CD4-positive, alpha-beta T cell treated with Interleukin-6 at 100 ng/mL for 8 hours (primary cell): ENCODE data around the gene NR6A1.

Source experiments
- DNase-seq: peaks from one replicate; pipeline ENCODE4 v3.0.0-alpha.2; 2020; ENCODE audit warnings: mixed read lengths, low spot score

Gene NR6A1

DNA sequence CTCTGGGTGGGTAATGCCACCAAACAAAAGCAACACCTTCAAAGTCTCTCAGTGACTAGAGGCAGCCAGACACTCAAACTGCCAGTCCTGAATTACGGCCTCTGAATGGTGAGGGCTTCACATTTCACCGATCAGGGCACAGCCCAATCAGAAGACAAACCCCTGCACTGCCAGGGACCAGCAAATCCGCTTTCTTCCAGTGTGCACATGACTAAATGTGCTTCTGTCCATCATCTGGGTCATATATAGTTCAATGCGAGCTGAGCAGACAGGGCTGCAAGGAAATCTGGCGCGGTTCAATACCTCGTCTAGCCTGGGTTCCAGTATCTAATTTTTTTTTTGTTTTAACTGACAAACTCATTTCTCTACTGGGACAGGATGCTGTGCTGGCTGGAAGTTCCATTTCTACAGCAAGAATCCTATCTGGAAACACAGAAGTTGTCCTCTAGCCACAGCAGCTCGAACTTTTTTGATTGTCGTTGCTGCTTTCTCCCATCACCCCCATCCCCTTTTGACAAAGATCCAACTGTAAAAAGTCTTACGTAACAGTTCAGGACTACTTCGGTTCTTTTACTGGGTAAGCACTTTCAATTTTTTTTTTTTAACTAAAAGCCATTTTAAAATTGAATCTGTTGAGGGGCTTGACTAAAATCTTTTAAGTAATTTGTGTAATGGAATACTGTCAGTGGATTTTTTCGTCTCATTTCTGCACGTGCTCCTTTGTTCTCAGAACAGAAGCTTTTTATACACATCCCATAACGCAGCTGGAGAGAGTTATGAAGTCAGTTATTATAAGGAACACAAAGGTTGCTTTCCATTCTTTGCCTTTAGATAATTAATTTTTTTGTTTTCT, 112.7 kb downstream of the NR6A1 start:
- DNase-seq: peak; percentile 37

- DNase-seq: no peak
These were observed 113.6 kb downstream of the NR6A1 start for GRCh38 chr9:124657516-124657915.

DNA sequence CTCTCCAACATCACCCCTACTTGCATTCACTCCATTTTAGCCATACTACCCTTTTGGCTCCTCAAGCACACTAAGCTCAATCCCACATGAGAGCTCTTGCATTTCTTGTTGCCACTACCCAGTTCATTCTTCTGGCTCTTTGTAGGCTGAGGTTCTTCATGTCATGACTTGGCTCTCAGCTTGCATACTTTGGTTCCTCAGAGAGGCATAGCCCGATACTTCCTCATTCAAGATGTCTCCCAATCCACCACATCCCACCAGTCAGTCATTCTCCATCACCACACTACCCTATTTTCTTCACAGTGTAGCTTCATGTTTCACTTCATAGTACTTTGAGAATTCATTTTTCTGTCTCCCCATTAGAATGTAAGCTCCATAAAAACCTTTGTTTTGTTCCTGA, 116.7 kb downstream of the NR6A1 start:
- no peak for DNase-seq

DNA sequence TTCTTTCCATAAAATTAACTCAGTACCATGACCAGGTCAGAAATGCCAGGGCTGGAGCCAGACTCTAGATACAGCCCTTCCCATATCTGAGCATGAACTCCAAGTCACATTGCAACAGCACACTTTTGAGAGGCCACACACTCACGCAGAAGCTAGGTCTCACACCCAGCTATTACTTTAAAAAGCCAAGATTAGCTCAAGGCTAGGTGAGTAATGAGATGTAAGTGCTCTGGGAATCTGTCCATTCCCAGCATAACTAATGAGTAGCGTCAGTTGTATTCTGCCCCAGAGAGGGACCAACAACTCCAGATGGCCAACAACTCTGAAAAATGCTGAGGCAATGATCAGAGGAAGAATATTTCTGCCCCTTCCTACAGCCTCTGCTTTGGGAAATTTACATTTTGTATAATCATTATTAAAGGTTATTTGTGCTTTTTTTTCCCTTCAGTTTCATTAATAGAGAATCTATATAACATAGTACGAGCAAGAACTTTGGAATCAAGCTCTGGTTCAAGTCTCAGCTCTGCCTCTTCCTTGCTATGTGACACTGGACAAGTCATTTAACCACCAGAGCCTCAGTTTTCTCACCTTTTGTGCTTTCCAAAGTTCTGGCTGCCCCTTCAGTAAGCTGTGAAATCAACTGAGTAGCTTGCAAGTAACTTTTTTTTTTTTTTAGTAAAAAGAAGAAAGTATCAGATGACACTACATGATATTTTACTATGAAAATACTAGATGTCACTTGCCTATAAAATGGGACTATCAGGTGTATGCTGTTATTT, 118.3 kb downstream of the NR6A1 start:
- no peak for DNase-seq

DNA sequence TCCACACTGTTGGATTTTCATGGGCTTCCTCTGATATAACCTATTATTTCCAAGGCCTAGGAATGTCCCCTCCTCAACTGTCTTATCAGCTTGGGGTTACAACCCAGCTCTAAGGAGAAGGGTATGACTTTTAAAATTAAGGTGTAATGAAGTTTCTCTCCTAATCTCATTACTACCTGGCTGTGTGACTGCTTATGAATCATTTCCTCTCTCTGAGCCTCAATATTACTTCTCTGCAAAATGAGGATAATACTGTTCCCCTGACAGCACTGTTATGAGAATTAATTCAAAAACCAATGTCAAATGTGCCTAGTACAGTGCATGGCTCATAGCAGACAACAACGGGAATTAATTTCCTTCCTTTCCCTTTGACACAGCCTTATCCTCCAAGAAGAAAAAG, 118.9 kb downstream of the NR6A1 start:
- no peak for DNase-seq

GRCh38 chr9:124645274-124645673, 125.8 kb downstream of the NR6A1 start:
- no peak for DNase-seq

GRCh38 chr9:124639637-124640036, 131.5 kb downstream of the NR6A1 start:
- DNase-seq: no peak

DNA sequence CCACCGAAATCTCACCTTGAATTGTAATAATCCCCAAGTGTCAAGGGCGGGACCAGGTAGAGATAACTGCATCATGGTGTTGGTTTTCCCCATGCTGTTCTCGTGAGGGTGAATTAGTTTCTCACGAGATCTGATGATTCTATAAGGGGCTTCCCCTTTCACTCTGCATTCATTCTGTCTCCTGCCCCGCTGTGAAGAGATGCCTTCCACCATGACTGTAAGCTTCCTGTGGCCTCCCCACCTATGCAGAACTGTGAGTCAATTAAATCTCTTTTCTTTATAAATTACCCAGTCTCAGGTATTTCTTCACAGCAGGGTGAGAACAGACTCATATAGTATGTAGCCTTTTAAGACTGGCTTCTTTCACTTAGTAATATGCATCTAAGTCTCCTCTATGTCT, 135.8 kb downstream of the NR6A1 start:
- no peak for DNase-seq

DNA sequence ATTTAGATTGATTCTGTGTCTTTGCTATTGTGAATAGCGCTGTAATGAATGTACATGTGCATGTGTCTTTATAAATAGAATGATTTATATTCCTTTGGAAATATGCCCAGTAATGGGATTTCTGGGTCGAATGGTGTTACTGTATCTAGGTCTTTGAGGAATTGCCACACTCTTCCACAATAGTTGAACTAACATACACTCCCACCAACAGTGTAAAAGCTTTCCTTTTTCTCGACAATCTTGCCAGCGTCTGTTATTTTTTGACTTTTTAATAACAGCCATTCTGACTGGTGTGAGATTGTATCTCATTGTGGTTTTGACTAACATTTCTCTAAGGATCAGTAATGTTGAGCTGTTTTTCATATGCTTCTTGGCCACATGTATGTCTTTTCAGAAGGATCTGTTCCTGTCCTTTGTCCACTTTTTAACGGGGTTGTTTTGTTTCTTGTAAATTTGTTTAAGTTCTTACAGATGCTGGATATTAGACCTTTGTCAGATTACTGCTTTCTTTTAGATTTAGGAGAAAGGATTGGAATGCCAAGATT, 139.0 kb downstream of the NR6A1 start:
- DNase-seq: no peak

- DNase-seq: no peak
These were observed 139.8 kb downstream of the NR6A1 start for GRCh38 chr9:124631326-124631725.

GRCh38 chr9:124629600-124629999, 141.5 kb downstream of the NR6A1 start:
- no peak for DNase-seq

DNA sequence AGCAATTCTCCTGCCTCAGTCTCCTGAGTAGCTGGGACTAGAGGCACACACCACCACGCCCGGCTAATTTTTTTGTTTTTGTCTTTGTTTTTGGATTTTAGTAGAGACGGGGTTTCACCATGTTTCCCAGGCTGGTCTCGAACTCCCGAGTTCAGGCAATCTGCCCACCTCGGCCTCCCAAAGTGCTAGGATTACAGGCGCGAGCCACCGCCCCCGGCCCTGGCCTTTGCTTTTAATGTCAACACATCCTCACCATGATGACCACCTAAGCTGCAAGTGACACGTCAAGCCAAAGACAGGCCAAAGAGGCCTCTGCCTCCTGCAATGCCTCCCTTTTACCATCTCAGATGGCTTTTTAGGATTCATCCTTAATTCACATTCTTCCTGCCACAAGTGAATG, 142.4 kb downstream of the NR6A1 start:
- DNase-seq: no peak

GRCh38 chr9:124626276-124626675, 144.8 kb downstream of the NR6A1 start:
- no peak for DNase-seq

GRCh38 chr9:124625087-124625486, 146.0 kb downstream of the NR6A1 start:
- no peak for DNase-seq

DNA sequence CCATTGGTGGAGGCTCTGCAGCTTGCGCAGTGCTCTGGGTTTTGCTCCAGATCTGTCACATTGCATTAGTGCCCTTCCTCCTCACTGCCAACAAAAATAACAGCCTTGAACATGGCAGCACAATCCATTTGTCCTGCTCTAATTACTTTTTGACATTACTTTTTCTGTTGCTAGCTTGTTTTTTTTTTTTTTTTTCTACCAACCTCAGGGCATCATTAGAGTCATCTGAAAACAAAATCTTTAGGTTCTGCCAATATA, 146.4 kb downstream of the NR6A1 start:
- DNase-seq: no peak

DNA sequence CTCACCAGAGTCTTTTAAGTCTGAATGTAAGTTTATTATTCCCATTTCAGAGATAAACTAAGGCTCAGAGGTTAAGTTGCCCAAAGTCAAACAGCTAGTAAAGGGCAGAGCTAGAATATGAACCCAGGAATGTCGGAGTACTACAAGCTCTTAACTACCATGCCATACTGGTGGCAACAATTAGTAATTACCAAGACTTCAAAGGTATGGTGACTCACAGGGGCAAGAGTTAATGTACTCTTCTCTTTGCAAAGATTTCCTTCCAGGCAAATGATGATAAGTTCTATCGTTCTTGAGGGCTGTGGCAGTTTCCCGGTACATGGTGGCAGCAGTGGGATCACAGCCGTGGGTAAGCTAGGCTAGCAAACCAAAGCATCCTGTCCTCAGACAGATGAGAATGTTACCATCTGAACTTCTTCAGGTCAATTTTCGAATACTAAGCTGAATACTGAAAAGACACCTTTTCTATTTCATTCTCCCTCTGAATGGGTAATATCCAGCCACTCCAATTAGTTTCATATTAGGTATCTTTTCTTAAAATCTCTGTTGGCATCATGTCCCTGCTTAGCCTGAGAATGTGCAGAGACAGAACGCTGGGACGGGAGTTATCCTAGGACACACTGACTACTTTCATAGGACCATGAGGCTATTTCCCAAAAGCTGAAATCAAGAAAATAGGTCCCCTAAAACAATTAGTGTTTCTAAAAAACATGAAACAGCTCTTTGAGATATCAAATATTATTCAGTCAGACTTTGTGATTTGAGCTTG, 147.0 kb downstream of the NR6A1 start:
- no peak for DNase-seq

GRCh38 chr9:124622882-124623281, 148.2 kb downstream of the NR6A1 start:
- DNase-seq: no peak

- no peak for DNase-seq
These were observed 149.5 kb downstream of the NR6A1 start for GRCh38 chr9:124621371-124622328.

- no peak for DNase-seq
These were observed 152.6 kb downstream of the NR6A1 start for GRCh38 chr9:124618476-124618875.

DNA sequence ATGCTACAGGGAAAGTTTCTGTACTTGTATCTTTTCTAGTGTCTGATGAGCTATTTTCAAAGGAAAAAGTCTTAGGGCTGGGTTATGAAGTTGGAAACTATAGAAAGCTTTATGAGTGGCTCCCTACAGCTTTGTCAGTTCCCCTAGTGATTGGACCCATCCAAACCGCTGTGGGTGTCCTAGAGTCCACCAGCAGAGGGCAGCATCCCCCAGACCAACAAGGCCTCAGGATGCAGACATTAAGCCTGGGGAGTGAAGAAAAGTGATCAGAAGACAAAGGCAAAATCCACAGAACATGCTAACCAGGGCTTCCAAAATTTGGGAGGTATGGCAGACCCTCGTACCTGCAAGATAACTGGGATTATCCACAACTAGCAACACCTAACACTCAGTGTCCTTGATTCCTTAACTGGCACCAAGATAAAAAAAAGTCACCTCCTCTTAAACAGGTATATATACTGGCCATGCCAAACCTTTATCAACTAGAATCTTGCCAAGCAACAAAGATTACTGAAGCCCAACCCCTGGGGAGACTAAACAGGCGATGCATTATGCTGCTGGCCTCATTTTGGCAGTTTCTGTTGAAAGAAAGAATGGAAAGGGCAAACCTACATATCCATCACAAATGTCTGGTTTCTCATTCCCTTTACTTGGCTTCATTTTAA, 153.5 kb downstream of the NR6A1 start:
- peak; percentile 53 for DNase-seq

GRCh38 chr9:124616961-124617360, 154.2 kb downstream of the NR6A1 start:
- no peak for DNase-seq
